ENCODE data around the gene NRCAM. TPM values are rescaled to one million over a fixed set of nuclear protein-coding genes. Genes with fewer than 3 reads are reported as not detected.

The NRCAM gene
- total and polyA plus RNA-seq, 10 of the 15 experiments (the other 5 are each of a cell fraction or from before 2014, with no cell fraction given): 0.30 to 2.0 (median 1.0) TPM

DNA sequence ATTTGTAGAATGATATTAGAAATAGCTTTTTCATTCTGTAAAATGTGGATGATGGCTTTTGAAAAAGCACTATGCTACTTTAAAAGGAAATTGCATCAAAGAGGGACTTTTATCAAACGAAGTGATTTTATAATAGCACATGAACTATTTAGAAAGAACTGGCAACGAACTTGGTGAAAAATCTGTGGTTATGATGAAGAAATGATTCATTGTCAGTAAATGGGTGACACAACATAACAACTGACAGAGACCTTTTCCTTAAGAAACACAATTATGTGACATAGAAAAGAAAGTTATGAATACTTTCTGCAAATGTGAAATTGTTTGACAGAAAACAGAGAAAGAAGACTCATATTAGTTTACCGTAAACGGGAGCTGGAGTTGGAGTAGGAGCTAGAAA lies 265.3 kb downstream of the NRCAM start:
- in situ Hi-C loops (cut with MboI) (no loop called here), intact Hi-C loops (cut with micrococcal nuclease; ENCODE audit: unreplicated experiment) (no loop called here)
- Histone ChIP-seq H2AFZ (ENCODE audit: control insufficient read depth, low read depth, low read length) (no peak overlapping the region), H3K27me3 (replicated peaks in 1 of 2; ENCODE audit: control insufficient read depth in 2 of 2, insufficient read depth in 2 of 2, low read length in 1 of 2) (no peaks in the 10 kb centered on the region), H3K9me3 (replicated peaks; ENCODE audit: control insufficient read depth, insufficient read depth, low read length) (peaks cover 4% of the 10 kb centered on the region; the same call in 2 of the 3 replicates), H3K36me3 (ENCODE audit: control insufficient read depth in 2 of 2, insufficient read depth in 2 of 2, low read length in 1 of 2) (no peaks in the 10 kb centered on the region), H3K4me2 (ENCODE audit: control insufficient read depth, insufficient read depth) (no peak overlapping the region), H3K4me3 (no peak overlapping the region), H3K79me2 (ENCODE audit: control insufficient read depth, insufficient read depth, low read length) (no peaks in the 10 kb centered on the region), H3K27ac (ENCODE audit: control insufficient read depth, insufficient read depth) (no peak overlapping the region), H3K9ac (ENCODE audit: control insufficient read depth, insufficient read depth, low read length) (no peak overlapping the region), H4K20me1 (ENCODE audit: control insufficient read depth, insufficient read depth) (no peaks in the 10 kb centered on the region), H3K4me1 (ENCODE audit: control insufficient read depth, insufficient read depth, low read length) (peaks cover 9% of the 10 kb centered on the region)
- SMC1A ChIA-PET (ENCODE audit: uncharacterized antibody, unreplicated experiment): interaction anchor here (0.5 to 2.5 kb wide), 5 partner anchors 10 to 81 kb away, joined by 3 to 6 read pairs (median 4); no protein-coding TSS in a partner anchor
- CTCF ChIA-PET: interaction anchor here (0.9 kb wide), 1 partner anchor 20 kb away, joined by 3 read pairs; no protein-coding TSS in a partner anchor
- no peak for DNase-seq (ENCODE audit: low read depth, low spot score)
- RAD21 ChIA-PET (ENCODE audit: unreplicated experiment): interaction anchor here (3.4 kb wide), 1 partner anchor 21 kb away, joined by 11 read pairs; no protein-coding TSS in a partner anchor
- FAIRE-seq: no peak
- 85% methylated on average over 4 of the region's 4 CpGs for WGBS (ENCODE audit: insufficient coverage, insufficient replicate concordance, low lambda C conversion rate, missing lambda C conversion rate)
- POLR2A ChIA-PET: no interaction called here
- ATAC-seq: no peak
- BruUV-seq (replicated peaks): no TSS peak
- TF ChIP-seq HDAC2 (IDR thresholded peaks at IDR 0.05): no peak

DNA sequence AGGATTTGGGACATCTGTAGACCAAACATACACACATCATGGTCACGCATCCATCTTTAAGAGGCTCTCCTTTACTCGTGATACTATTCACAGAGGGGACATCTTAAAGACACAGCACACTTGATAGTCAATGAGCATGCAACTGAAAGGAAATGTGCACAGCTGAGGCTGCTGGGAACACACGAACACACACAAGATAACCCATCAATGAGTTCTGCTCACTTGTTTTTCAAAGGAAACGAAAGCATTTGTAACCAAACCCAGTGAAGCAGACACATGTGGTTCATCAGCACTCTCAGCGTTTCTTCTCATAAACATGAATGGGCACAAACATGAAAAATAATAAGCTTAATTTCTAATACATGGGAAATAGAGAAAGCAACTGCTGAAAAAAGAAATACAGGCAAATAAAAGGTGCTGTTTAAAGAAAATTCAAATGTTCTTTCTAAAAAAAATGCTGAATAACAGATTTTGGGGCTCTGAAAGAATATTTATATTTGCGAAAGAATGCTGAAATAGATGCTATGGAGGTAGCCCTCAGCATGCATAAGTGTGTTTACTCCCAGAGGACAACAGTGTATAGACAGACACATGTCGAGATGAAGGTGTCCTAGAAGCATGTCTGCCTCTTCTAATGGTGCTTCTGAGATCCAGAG lies 266.4 kb downstream of the NRCAM start:
- Histone ChIP-seq H3K4me3 (no peak overlapping the region), H3K36me3 (ENCODE audit: control insufficient read depth in 2 of 2, insufficient read depth in 2 of 2, low read length in 1 of 2) (no peaks in the 10 kb centered on the region), H3K9me3 (replicated peaks; ENCODE audit: control insufficient read depth, insufficient read depth, low read length) (peaks cover 4% of the 10 kb centered on the region; the same call in 2 of the 3 replicates), H3K27ac (ENCODE audit: control insufficient read depth, insufficient read depth) (peak overlapping the region; percentile 46; the same call in 1 of the 2 replicates), H3K9ac (ENCODE audit: control insufficient read depth, insufficient read depth, low read length) (no peak overlapping the region), H3K4me2 (ENCODE audit: control insufficient read depth, insufficient read depth) (peak overlapping the region; percentile 50; the same call in 1 of the 2 replicates), H4K20me1 (ENCODE audit: control insufficient read depth, insufficient read depth) (no peaks in the 10 kb centered on the region), H3K4me1 (ENCODE audit: control insufficient read depth, insufficient read depth, low read length) (peaks cover 9% of the 10 kb centered on the region), H3K79me2 (ENCODE audit: control insufficient read depth, insufficient read depth, low read length) (no peaks in the 10 kb centered on the region), H3K27me3 (replicated peaks in 1 of 2; ENCODE audit: control insufficient read depth in 2 of 2, insufficient read depth in 2 of 2, low read length in 1 of 2) (no peaks in the 10 kb centered on the region), H2AFZ (ENCODE audit: control insufficient read depth, low read depth, low read length) (peak overlapping the region; percentile 64)
- in situ Hi-C loops (cut with MboI): no loop called here
- intact Hi-C loops (cut with micrococcal nuclease; ENCODE audit: unreplicated experiment): loop anchor here (2.0 to 10.0 kb wide), 2 partner anchors 21 to 115 kb away; no protein-coding TSS in a partner anchor
- BruUV-seq (replicated peaks): no TSS peak
- SMC1A ChIA-PET (ENCODE audit: uncharacterized antibody, unreplicated experiment): interaction anchor here (0.8 to 2.5 kb wide), 11 partner anchors 9 to 241 kb away, joined by 3 to 14 read pairs (median 4); no protein-coding TSS in a partner anchor
- 20% methylated on average over 7 of the region's 7 CpGs for WGBS (ENCODE audit: insufficient coverage, insufficient replicate concordance, low lambda C conversion rate, missing lambda C conversion rate)
- DNase-seq (ENCODE audit: low read depth, low spot score) (peak; percentile 77), FAIRE-seq (peak; percentile 93), ATAC-seq (peak; percentile 99)
- CTCF ChIA-PET: interaction anchor here (0.6 to 1.5 kb wide), 4 partner anchors 14 to 63 kb away, joined by 3 to 8 read pairs (median 3); no protein-coding TSS in a partner anchor
- POLR2A ChIA-PET: interaction anchor here (0.9 to 1.6 kb wide), 3 partner anchors 9 to 170 kb away, joined by 3 to 4 read pairs (median 3); no protein-coding TSS in a partner anchor
- RAD21 ChIA-PET (ENCODE audit: unreplicated experiment): interaction anchor here (1.7 to 3.4 kb wide), 2 partner anchors 8 to 22 kb away, joined by 3 to 11 read pairs; no protein-coding TSS in a partner anchor
- TF ChIP-seq, protein P1, sequence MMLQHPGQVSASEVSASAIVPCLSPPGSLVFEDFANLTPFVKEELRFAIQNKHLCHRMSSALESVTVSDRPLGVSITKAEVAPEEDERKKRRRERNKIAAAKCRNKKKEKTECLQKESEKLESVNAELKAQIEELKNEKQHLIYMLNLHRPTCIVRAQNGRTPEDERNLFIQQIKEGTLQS (IDR thresholded peaks at IDR 0.05; ENCODE audit: borderline replicate concordance, extremely low read depth, low read depth, low read length): no peak
- TF ChIP-seq, protein P2, sequence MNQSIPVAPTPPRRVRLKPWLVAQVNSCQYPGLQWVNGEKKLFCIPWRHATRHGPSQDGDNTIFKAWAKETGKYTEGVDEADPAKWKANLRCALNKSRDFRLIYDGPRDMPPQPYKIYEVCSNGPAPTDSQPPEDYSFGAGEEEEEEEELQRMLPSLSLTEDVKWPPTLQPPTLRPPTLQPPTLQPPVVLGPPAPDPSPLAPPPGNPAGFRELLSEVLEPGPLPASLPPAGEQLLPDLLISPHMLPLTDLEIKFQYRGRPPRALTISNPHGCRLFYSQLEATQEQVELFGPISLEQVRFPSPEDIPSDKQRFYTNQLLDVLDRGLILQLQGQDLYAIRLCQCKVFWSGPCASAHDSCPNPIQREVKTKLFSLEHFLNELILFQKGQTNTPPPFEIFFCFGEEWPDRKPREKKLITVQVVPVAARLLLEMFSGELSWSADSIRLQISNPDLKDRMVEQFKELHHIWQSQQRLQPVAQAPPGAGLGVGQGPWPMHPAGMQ (IDR thresholded peaks at IDR 0.05; ENCODE audit: borderline replicate concordance): no peak
- TF ChIP-seq, protein P3, sequence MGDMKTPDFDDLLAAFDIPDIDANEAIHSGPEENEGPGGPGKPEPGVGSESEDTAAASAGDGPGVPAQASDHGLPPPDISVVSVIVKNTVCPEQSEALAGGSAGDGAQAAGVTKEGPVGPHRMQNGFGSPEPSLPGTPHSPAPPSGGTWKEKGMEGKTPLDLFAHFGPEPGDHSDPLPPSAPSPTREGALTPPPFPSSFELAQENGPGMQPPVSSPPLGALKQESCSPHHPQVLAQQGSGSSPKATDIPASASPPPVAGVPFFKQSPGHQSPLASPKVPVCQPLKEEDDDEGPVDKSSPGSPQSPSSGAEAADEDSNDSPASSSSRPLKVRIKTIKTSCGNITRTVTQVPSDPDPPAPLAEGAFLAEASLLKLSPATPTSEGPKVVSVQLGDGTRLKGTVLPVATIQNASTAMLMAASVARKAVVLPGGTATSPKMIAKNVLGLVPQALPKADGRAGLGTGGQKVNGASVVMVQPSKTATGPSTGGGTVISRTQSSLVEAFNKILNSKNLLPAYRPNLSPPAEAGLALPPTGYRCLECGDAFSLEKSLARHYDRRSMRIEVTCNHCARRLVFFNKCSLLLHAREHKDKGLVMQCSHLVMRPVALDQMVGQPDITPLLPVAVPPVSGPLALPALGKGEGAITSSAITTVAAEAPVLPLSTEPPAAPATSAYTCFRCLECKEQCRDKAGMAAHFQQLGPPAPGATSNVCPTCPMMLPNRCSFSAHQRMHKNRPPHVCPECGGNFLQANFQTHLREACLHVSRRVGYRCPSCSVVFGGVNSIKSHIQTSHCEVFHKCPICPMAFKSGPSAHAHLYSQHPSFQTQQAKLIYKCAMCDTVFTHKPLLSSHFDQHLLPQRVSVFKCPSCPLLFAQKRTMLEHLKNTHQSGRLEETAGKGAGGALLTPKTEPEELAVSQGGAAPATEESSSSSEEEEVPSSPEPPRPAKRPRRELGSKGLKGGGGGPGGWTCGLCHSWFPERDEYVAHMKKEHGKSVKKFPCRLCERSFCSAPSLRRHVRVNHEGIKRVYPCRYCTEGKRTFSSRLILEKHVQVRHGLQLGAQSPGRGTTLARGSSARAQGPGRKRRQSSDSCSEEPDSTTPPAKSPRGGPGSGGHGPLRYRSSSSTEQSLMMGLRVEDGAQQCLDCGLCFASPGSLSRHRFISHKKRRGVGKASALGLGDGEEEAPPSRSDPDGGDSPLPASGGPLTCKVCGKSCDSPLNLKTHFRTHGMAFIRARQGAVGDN (IDR thresholded peaks at IDR 0.05): peak; percentile 99
- no peak for TF ChIP-seq NFYA (IDR thresholded peaks at IDR 0.05; ENCODE audit: borderline replicate concordance, low read depth, low read length)
- 0 out of 2 replicates have a peak, but pooled peaks have one; percentile 27 for TF ChIP-seq DPF2 (IDR thresholded peaks at IDR 0.05)
- TF ChIP-seq NFIC (IDR thresholded peaks at IDR 0.05; ENCODE audit: low read depth, low read length): peak; percentile 57; the same call in 1 of the 2 replicates
- TF ChIP-seq CREB1 (IDR thresholded peaks at IDR 0.05; ENCODE audit: low read depth): no peak
- TF ChIP-seq PAX5 (IDR thresholded peaks at IDR 0.05; ENCODE audit: borderline replicate concordance, low read depth, low read length): peak; percentile 79; the same call in 1 of the 2 replicates
